HL-60 (cell line): Measurements from ENCODE around the gene MUSK.

ENCODE experiments used
- DNase-seq, 2 experiments: peaks; one replicate each; pipeline ENCODE4 v3.0.0-alpha.2; 2010 to 2020; ENCODE audit warnings: low read depth in 1 of 2, low spot score in 1 of 2
- H3K27ac ChIP-seq: fragments of 250-450 bp; sonication (Bioruptor Pico); replicated peaks from 2 replicates; pipeline ENCODE4 v1.5.1; 2020; ENCODE audit warnings: mild to moderate bottlenecking, moderate library complexity
- H3K27me3 ChIP-seq: fragments of 250-450 bp; sonication (Bioruptor Pico); 2 replicates; pipeline ENCODE4 v1.5.1; 2021; ENCODE audit warnings: mild to moderate bottlenecking, moderate library complexity; ENCODE audit not compliant: insufficient read depth, poor library complexity, severe bottlenecking
- H3K4me3 ChIP-seq: replicated peaks from 2 replicates; pipeline ENCODE4 v1.5.1; 2011; ENCODE audit warnings: mild to moderate bottlenecking, control low read depth, low read length; ENCODE audit not compliant: insufficient read depth
- GABPA ChIP-seq: IDR thresholded peaks from 2 replicates; pipeline ENCODE4 v1.6.1; 2012; ENCODE audit warnings: low read depth
- POLR2AphosphoS5 ChIP-seq: IDR thresholded peaks from 2 replicates; pipeline ENCODE4 v1.6.1; 2012; ENCODE audit warnings: low read depth
- SPI1 ChIP-seq: IDR thresholded peaks from 2 replicates; pipeline ENCODE4 v1.6.1; 2012; ENCODE audit warnings: low read depth, mild to moderate bottlenecking, borderline replicate concordance
- TF ChIP-seq, protein P1 (sequence below): IDR thresholded peaks from one replicate; pipeline ENCODE4 v1.5.1; 2011; ENCODE audit warnings: low read length, control low read depth, inconsistent platforms; ENCODE audit not compliant: insufficient read depth
- TF ChIP-seq, protein P2 (sequence below): IDR thresholded peaks from 2 replicates; pipeline ENCODE4 v1.6.1; 2012; ENCODE audit warnings: low read depth; ENCODE audit not compliant: insufficient replicate concordance

Gene MUSK

DNA sequence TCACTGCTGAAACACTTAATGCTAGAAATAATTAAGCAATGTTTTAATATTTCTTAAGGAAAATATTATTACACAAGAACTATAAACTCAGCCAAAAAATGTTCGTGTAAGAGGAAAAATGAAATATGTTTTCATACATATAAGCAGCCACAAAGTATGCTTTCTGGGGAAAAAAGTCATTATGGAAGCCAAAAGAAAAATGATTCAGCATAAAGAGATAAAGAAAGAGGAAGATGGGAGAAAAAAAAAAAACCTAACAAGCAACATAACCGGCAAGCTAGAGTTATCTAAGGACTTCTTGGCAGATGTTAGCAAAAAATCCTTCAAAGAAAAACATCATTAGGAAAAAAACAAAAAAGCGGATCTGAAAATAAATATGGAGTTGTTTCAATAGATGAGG, 179.1 kb downstream of the MUSK start:
- DNase-seq = peak in 1 of 2 experiments; percentile 26
- H3K27me3 ChIP-seq = no peaks in the 10 kb centered on the region
- TF ChIP-seq, protein P1, sequence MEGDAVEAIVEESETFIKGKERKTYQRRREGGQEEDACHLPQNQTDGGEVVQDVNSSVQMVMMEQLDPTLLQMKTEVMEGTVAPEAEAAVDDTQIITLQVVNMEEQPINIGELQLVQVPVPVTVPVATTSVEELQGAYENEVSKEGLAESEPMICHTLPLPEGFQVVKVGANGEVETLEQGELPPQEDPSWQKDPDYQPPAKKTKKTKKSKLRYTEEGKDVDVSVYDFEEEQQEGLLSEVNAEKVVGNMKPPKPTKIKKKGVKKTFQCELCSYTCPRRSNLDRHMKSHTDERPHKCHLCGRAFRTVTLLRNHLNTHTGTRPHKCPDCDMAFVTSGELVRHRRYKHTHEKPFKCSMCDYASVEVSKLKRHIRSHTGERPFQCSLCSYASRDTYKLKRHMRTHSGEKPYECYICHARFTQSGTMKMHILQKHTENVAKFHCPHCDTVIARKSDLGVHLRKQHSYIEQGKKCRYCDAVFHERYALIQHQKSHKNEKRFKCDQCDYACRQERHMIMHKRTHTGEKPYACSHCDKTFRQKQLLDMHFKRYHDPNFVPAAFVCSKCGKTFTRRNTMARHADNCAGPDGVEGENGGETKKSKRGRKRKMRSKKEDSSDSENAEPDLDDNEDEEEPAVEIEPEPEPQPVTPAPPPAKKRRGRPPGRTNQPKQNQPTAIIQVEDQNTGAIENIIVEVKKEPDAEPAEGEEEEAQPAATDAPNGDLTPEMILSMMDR = no peak
- peak; percentile 18; the same call in 1 of the 2 replicates for TF ChIP-seq SPI1
- H3K4me3 ChIP-seq = no peak overlapping the region
- H3K27ac ChIP-seq = no peak overlapping the region; the same call in 1 of the 2 replicates

DNA sequence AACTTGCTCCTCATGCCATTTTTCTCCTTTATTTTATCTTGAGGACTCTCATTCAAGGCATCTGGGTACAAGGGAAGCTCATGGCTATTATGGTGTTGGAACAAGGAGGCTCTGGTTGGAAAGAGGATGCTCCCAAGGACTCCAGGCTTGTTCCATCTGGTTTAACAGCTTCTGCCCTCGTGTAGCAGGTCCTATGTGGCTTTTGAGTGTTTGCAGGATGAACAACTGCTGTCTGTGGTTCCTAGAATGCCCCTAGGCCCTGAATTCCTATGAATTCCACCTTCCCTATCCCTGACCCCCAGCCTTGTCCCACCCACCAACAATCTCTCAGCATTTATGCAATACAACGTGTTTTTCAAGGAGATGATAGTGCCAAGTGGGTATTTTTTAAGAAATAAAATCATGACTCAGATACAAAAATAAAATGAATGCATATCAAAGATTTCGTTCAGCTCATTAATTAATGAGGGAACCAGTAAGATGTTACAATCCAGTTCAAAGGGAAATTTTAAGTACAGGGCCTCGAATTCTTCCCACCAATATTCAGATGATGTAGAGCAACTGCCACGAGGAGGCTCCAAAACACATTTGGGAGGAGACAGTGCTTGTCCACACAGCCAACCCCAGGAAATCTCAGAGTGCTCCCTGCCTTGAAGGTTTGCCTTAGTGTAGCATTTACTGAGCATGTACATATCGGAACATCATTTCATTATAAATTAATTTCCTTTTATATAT, 182.0 kb downstream of the MUSK start:
- H3K4me3 ChIP-seq = no peak overlapping the region
- H3K27ac ChIP-seq = no peak overlapping the region
- DNase-seq = no peak
- TF ChIP-seq GABPA (no peak), SPI1 (no peak), POLR2AphosphoS5 (no peak)
- TF ChIP-seq, protein P1 = no peak
- TF ChIP-seq, protein P2, sequence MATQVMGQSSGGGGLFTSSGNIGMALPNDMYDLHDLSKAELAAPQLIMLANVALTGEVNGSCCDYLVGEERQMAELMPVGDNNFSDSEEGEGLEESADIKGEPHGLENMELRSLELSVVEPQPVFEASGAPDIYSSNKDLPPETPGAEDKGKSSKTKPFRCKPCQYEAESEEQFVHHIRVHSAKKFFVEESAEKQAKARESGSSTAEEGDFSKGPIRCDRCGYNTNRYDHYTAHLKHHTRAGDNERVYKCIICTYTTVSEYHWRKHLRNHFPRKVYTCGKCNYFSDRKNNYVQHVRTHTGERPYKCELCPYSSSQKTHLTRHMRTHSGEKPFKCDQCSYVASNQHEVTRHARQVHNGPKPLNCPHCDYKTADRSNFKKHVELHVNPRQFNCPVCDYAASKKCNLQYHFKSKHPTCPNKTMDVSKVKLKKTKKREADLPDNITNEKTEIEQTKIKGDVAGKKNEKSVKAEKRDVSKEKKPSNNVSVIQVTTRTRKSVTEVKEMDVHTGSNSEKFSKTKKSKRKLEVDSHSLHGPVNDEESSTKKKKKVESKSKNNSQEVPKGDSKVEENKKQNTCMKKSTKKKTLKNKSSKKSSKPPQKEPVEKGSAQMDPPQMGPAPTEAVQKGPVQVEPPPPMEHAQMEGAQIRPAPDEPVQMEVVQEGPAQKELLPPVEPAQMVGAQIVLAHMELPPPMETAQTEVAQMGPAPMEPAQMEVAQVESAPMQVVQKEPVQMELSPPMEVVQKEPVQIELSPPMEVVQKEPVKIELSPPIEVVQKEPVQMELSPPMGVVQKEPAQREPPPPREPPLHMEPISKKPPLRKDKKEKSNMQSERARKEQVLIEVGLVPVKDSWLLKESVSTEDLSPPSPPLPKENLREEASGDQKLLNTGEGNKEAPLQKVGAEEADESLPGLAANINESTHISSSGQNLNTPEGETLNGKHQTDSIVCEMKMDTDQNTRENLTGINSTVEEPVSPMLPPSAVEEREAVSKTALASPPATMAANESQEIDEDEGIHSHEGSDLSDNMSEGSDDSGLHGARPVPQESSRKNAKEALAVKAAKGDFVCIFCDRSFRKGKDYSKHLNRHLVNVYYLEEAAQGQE = no peak
- H3K27me3 ChIP-seq = no peaks in the 10 kb centered on the region
